ENCODE measurements around the gene LTF.

DNA sequence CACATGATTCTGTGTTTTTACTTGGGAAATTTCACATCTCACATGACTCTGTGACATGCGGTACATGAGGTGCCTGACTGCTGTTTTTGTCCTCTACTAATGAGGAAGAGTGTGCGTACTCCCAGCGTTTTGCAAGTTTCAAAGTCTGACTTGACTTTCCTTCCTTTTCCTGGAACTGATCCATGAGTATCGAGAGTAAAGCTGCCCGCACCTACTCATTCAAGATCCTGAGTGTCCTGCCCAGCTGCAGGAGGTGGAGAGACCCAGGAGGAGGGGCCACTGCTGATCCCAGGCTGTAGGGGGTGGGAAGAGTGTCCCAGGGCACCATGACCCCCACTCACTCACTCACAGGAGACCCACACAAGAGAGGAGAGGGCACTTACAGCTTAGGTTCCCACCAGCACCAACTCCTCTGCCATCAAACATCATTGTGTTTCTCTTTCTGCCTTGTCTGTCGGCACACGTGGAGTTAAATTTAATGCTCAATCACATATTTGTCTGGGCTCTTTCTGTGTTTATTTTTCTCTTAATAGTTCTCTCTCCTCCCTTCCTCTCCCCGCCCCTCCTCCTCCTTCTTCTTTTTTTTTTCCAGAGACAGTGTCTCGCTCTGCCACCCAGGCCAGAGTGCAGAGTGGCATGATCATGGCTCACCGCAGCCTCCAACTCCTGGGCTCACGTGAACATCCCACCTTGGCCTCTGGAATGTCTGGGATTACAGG is 59.2 kb downstream of the LTF start:
- TF ChIP-seq, protein P1, sequence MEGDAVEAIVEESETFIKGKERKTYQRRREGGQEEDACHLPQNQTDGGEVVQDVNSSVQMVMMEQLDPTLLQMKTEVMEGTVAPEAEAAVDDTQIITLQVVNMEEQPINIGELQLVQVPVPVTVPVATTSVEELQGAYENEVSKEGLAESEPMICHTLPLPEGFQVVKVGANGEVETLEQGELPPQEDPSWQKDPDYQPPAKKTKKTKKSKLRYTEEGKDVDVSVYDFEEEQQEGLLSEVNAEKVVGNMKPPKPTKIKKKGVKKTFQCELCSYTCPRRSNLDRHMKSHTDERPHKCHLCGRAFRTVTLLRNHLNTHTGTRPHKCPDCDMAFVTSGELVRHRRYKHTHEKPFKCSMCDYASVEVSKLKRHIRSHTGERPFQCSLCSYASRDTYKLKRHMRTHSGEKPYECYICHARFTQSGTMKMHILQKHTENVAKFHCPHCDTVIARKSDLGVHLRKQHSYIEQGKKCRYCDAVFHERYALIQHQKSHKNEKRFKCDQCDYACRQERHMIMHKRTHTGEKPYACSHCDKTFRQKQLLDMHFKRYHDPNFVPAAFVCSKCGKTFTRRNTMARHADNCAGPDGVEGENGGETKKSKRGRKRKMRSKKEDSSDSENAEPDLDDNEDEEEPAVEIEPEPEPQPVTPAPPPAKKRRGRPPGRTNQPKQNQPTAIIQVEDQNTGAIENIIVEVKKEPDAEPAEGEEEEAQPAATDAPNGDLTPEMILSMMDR (IDR thresholded peaks at IDR 0.05; ENCODE audit: low read depth, low read length, poor library complexity, severe bottlenecking) = no peak
- TF ChIP-seq EZH2phosphoT487 (IDR thresholded peaks at IDR 0.05; ENCODE audit: borderline replicate concordance, low read length) = no peak
